Stimulated activated CD8-positive, alpha-beta memory T cell treated with anti-CD3 and anti-CD28 coated beads, Interleukin-7, amount 100 ng/mL, for 4 hours (primary cell): ENCODE data around the gene ANO1.
"Not testable (repeated sequence)": the region's sequence is repeated elsewhere in the genome, so short reads cannot be mapped to it uniquely, and the experiment has no call there.

Experiments
- DNase-seq, 2 donors: peaks; one replicate each; pipeline ENCODE4 v3.0.0-alpha.2; 2020; ENCODE audit warnings: low read depth in 2 of 2

Gene ANO1

DNA sequence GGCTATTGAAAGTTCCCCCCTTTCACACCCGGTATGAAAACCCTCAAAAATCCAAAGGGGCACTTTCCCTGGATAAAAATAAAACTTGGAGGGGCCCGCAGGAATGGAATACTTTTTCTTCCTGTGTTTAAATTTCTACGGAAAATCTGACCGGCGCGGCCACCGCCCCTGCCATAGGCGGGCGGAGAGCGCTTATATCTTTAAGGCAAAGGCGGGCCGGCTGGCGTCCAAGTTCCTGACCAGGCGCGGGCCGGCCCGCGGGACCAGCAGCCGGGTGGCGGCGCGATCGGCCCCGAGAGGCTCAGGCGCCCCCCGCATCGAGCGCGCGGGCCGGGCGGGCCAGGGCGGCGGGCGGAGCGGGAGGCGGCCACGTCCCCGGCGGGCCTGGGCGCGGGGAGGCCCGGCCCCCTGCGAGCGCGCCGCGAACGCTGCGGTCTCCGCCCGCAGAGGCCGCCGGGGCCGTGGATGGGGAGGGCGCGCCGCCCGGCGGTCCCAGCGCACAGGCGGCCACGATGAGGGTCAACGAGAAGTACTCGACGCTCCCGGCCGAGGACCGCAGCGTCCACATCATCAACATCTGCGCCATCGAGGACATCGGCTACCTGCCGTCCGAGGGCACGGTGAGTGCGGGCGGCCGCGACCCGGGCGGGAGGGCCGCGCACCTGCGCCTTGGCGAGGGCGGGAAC, at the start of gene ANO1:
ANO1 (plus strand) TSS at position 223 of the 686 bp plus-strand sequence; CDS start at position 513, 290 bp downstream.
- DNase-seq, result no peak

DNA sequence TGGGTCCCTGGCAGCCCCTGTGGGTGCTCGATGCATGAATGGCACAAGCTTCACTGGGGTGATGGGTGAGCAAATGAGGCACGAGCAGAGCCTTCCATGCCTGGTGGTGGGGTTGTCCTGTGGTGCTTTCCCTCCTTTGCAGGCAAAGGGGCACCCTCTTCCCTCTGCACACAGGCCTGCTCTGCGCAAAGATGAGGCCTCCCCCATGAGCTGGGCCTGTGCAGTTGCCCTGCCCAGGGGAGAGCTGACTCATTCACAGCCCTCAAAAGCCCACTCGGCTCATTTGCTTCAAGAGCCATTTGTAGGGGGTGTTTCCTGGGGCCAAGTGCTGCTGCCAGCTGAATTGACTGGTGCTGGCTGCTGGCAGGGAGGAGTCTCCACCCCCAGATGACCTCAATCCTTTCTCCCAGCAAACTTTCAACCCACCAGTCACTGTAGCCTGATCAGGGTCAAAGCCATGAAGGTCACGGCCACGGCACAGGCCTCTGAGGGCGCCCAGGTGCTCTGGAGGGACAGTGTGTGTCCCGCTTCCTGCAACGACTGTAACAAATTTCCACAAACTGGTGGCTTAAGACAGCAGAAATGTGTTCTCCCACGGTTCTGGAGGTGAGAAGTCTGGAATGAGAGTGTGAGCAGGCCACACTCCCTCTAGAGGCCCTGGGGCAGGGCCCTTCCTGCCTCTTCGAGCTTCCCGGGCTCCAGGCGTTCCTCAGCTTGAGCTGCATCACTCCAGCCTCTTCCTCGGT, 48.8 kb upstream of the ANO1 start:
- DNase-seq, result no peak

DNA sequence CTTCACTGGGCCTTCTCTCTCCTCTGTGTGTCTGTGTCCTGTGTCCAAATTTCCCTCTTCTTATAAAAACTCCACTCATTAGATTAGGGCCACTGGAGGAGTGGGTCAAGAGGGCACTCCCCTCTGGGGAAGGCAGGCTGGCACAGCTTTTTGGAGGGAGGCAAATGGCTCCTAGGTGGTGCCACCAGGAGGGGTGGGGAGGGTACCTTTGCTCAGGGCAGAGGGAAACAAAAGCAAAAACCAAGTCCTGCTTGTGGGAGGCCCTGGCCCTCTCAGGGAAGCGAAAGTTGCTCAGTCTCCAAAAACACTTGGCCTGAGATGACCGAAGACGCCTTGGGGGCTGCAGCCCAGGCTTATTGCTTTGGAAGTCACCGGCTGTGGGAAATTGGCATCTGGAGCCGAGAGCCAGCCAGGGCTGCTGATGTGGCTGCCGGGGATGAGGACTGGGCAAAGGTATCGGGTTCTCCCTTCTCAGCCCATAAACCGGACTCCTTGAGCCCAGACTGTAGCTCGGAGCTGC, 48.2 kb upstream of the ANO1 start:
- DNase-seq, result no peak

GRCh38 chr11:70030412-70030811, 47.7 kb upstream of the ANO1 start:
- DNase-seq, result no peak

- DNase-seq, result no peak
Measured at GRCh38 chr11:70031631-70032469, 46.3 kb upstream of the ANO1 start.

- no peak for DNase-seq
Measured at GRCh38 chr11:70032470-70032795, 45.7 kb upstream of the ANO1 start.

DNA sequence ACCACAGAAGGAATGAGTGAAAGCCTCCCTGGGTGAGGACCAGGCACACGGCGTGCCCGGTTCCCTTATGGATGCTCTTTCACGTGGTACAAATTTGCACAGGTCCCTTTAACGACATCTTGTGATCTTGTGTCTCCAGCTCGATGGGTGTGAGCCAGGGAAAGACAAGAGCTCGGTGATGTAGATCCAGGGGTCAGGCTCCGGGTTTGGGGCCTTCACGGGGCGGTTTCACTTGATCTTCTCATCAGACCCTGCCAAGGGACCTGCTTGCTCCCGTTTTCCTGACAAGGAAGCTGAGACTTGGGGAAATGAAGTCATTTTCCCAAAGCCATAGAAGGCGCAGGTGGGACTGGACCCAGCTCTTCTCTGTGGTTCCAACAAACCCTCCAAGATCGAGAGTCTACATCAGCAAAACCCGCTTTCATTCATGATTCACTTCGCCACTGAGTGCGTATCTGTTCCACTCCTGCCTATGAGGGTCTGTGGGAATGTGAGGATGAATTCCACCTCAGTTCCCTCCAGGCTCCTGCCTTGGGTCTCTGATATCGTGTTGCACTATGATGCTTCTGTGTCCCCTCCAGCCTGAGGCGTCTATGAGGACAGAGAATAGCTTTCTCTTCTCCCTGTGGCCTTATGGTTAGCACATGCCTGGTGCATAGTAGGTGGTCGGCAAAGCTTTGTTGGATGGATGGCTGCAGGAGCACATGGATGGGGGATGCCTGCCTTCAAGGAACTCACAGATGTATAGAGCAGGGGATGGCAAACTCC, 45.0 kb upstream of the ANO1 start:
- DNase-seq, result no peak

DNA sequence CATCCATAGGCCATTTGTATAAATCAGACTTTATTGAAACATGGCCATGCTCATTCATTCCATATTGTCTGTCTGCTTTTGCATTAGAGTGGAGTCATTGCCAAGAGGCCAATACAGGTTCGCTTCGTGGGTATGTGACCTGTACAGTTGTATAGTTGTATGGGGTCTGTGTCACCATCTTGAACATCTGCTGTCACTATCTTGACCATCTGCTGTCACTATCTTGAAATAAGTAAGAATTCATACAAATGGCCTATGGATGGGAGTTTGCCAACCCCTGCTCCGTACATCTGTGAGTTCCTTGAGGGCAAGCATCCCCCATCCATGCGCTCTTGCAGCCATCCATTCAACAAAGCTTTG, 44.4 kb upstream of the ANO1 start:
- no peak for DNase-seq

GRCh38 chr11:70034740-70035365, 43.3 kb upstream of the ANO1 start:
- DNase-seq, result no peak

GRCh38 chr11:70035665-70036064, 42.5 kb upstream of the ANO1 start:
- DNase-seq, result not testable (repeated sequence)

DNA sequence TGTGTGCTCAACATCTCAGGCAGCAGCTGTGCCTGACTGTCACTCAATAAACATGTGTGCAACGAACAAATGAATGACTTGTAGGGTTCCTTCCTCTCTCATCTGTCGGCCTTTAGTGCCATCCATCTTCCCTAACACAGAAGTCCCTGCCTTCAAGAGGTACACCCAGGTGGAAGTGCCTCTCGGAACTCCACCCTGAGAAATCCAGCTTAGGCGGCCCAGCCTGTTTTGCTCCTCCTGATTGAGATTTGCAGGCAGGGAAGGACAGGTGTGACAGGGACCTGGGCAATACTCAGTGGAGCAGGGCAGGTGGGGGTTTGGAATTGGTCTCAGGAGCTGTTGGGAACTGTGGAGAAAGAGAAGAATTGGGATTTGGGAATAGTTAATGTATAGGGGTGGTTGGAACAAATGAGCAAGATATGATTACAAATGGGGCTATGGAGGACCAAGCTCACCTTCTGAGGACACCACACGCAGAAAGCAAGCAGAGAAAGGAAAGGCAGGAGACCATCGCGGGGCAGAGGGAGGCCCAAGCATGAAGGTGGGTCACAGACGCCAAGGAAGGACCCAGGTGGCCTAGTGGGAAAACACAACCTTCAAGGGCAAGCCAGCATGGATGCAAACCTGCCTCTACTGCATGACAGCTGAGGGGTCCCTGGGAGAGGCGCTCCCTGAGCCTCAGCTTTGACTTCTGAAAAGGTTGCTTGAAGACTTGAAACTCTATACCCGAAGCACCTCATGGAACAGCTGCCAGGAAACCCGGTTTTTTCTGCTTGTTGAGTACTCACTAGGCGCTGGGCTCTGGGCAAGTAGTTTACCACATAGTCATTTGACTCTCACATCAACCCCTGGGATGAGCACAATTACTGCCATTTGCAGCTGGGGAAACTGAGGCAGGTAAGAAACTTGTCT, 40.9 kb upstream of the ANO1 start:
- no peak for DNase-seq

DNA sequence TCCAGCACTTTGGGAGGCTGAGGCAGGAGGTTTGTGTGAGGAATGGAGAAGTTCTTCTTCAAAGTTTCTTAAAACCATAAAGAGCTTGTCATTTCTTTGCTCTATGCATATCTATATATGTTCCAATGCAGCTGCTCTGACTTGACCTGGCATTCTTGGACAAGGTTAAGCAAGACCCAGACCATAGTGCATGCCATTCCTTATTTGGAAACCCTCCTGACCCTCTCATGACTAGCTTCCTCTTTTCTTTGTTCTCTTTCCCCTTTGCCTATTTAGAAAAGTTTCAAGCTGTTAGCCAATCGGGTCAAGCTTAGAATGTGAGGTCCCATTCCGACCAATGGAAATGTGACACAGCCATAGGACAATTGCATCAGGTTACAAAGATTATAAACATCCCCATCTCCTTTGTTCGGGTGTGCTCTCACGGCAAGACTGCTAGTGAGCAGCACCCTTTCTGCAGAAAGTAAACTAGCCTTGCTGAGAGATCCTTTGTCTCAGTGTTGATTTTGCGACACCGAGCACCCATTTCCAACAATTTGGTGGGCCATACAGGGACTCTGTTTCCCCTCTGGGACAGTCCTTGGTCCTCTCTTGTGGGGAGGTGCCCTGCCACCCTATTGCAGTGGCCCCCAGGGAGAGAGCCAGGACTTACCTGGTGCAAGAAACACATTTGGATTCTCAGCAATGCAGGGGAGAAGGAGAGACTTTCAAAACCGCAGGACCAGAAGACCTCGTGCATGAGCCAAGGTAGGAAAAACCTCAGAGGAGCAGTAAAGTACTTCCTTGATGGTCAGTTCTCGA, 39.9 kb upstream of the ANO1 start:
- no peak for DNase-seq

DNA sequence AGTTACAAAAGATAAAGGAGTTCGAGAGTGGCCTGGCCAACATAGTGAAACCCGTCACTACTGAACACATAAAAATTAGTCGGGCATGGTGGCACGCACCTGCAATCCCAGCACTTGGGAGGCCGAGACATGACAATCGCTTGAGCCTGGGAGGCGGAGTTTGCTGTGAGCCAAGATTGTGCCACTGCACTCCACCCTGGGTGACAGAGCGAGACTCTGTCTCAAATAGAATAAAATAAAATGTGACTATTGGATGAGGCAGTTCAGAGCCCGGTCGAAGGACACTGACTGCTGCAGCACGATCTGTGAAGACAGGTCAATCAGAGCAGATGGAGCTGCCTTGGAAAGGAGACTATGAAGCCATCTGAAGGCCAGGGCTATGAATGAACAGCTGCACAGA, 37.7 kb upstream of the ANO1 start:
- no peak for DNase-seq

DNA sequence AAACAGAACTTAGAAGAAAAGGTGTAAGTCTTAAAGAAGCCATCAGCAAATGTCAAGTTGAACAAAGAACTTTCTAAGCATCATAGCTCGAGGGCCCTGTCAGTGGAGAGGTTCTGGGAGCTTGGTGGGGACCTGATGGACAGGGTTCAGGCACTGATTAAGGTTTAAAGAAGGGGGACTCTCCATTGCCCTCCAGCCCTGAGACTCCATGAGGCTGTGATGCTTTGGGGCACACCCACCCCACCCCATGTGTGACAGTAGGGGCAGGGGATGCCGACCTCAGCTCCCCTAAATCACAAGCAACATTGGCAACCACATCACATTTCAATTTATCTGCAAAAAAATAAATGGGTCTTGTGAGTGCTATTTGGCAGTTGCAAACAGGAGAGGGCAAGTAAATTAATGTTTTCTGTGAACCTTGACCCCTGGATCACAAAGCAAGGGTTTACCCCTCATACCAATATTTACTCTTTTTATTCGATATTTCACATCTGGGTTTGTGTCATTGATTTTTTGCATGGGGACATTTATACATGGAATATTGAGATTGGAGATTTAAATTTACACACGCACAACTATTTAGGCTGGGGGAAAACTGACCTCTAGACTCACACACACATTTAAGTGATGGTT, 37.1 kb upstream of the ANO1 start:
- DNase-seq, result no peak

DNA sequence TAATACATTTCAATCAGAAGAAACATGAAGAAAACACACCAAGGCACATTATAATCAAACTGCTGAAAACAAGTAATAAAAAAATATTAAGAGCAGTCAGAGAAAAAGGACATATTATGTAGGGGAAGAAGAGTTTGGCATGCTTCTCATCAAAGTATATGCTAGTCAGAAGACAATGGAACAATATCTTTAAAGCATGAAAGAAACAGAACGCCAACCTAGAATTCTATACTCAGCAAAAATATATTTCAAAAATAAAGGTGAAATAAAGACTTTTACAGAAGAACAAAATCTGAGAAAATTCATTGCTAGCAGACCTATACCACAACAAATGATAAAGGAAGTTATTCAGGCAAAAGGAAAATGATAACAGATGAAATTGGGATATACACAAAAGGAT, 34.6 kb upstream of the ANO1 start:
- no peak for DNase-seq

DNA sequence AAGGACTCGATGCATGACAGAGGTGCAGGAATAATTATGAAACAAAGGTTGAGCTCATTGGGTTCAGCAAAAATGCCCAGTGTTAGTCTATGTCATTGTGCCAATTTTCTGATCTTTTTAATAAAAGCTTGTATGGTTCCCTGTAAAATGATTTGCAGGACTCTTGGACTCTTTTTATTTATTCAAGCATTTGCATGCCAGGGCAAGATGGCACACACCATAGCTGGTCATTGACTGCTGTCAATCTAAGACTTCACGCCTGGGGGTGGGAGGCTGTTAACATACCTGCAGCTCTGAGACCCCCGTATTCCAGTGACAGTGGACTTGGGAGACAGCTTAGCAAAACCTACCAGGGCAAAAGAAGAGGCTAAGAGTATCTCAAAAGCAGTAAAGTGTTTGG, 32.0 kb upstream of the ANO1 start:
- DNase-seq, result no peak

- no peak for DNase-seq
Measured at GRCh38 chr11:70048279-70049024, 29.7 kb upstream of the ANO1 start.

- no peak for DNase-seq
Measured at GRCh38 chr11:70049045-70049444, 29.1 kb upstream of the ANO1 start.
